GM12873 (cell line): ENCODE measurements around the gene CROCC2.

Experiments used
- CTCF ChIP-seq: IDR thresholded peaks from 2 replicates; pipeline ENCODE4 v1.5.1; 2012; ENCODE audit warnings: low read depth, mild to moderate bottlenecking, moderate library complexity, low read length, control low read depth; ENCODE audit not compliant: insufficient read depth; ENCODE audit errors: missing control alignments

CROCC2 gene

GRCh38 chr2:240886023-240886565, 20.0 kb upstream of the CROCC2 start:
- no peak for TF ChIP-seq CTCF

- no peak for TF ChIP-seq CTCF
Measured at GRCh38 chr2:240886678-240887609, 19.2 kb upstream of the CROCC2 start.

GRCh38 chr2:240887631-240888030, 18.5 kb upstream of the CROCC2 start:
- TF ChIP-seq CTCF, result no peak

- TF ChIP-seq CTCF, result no peak
Measured at GRCh38 chr2:240888130-240888889, 17.8 kb upstream of the CROCC2 start.

- TF ChIP-seq CTCF, result no peak
Measured at GRCh38 chr2:240888890-240889573, 17.1 kb upstream of the CROCC2 start.

- TF ChIP-seq CTCF, result no peak
Measured at GRCh38 chr2:240889601-240890560, 16.3 kb upstream of the CROCC2 start.
